Measurements from ENCODE around the gene PLEKHG4B.
A peak's percentile ranks its signal among the peaks of the same experiment; 100 is the strongest.

The PLEKHG4B gene

DNA sequence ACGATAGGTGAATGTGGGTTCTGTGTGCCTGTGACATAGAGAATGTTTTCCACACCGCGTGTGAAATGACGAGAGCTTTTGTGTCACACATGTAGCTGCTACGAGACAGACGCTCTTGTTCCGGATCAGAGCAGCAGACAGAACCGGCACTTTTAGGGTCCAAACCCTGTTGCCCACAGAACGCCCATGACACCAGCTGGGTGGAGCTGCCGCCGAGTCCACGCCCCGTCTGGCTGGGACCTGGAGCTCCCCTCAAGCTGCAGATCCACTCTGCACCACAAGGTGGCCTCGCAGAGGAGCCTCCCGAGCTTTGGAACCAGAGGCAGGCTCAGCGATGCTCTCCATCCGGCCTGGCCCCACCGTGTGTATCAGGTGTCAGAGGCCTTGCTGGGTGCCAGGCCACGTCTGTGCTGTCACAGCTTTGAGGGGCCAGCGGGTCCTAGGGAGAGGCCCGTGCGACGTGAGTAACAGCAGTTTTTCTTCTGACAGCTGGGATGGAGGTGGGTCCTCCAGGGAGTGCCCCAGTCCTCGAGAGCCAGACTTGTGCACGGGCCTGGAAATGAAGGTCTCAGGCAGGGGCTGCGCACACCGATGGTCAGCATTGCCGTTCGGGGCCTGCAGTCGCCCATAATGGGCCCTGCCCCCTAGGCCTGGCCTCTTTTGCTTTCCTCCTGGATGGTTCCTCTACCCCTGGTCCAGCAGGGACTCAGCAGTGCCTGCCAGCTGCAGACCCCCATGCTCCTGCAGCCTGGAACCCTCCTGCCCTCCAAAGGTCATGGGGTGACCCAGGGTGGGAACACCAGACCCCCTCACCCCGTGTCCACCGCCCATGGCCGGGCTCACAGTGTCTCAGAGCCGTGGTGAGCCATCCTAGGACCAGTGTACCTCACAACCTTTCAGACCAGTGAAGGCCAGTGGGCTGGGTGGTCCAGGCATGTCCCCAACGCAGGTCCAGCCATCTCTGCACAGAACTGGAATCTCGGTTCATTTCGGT, 96.8 kb downstream of the PLEKHG4B start:
- Mint-ChIP-seq H3K36me3 (no peaks in the 10 kb centered on the region), H3K9me3 (no peaks in the 10 kb centered on the region), H3K4me1 (peaks cover 11% of the 10 kb centered on the region), H3K27ac (no peak overlapping the region), H3K27me3 (peaks cover 9% of the 10 kb centered on the region), H3K4me3 (peak overlapping the region; percentile 64)
- ATAC-seq (ENCODE audit: low read depth) (peak; percentile 93), DNase-seq (ENCODE audit: low spot score in 2 of 2) (peak; percentile 82 to 87)

GRCh38 chr5:189486-189885, 97.5 kb downstream of the PLEKHG4B start:
- no peak overlapping the region for H3K27ac Mint-ChIP-seq
- H3K4me1 Mint-ChIP-seq = peaks cover 11% of the 10 kb centered on the region
- H3K27me3 Mint-ChIP-seq = peaks cover 9% of the 10 kb centered on the region
- H3K9me3 Mint-ChIP-seq = no peaks in the 10 kb centered on the region
- DNase-seq (ENCODE audit: low spot score in 2 of 2) (no peak), ATAC-seq (ENCODE audit: low read depth) (no peak)
- H3K4me3 Mint-ChIP-seq = no peak overlapping the region
- no peaks in the 10 kb centered on the region for H3K36me3 Mint-ChIP-seq

DNA sequence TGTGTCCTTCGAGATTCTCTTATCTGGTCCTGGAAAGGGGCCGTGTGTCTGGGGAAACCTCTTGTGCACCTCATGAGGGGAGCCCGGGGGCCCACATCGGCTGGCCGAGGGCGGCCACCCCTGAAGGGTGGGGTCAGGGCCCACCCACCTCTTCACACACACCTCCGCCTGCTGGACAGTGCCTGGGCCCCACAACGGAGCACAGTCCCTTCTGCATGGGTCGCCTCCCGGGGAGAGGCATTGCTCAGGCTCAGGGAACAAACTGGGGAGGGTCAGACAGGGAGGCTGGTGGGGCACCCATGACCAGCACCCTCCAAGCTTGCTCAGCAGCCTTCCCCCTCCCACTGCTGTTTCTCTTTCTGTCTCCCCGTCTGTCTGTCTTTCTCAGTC, 98.0 kb downstream of the PLEKHG4B start:
- ATAC-seq (ENCODE audit: low read depth) = no peak
- H3K4me1 Mint-ChIP-seq = peaks cover 11% of the 10 kb centered on the region
- DNase-seq (ENCODE audit: low spot score in 2 of 2) = no peak
- H3K36me3 Mint-ChIP-seq = no peaks in the 10 kb centered on the region
- H3K9me3 Mint-ChIP-seq = no peaks in the 10 kb centered on the region
- H3K4me3 Mint-ChIP-seq = no peak overlapping the region
- H3K27ac Mint-ChIP-seq = no peak overlapping the region
- peaks cover 9% of the 10 kb centered on the region for H3K27me3 Mint-ChIP-seq

GRCh38 chr5:190366-191035, 98.5 kb downstream of the PLEKHG4B start:
- H3K4me3 Mint-ChIP-seq = no peak overlapping the region

DNA sequence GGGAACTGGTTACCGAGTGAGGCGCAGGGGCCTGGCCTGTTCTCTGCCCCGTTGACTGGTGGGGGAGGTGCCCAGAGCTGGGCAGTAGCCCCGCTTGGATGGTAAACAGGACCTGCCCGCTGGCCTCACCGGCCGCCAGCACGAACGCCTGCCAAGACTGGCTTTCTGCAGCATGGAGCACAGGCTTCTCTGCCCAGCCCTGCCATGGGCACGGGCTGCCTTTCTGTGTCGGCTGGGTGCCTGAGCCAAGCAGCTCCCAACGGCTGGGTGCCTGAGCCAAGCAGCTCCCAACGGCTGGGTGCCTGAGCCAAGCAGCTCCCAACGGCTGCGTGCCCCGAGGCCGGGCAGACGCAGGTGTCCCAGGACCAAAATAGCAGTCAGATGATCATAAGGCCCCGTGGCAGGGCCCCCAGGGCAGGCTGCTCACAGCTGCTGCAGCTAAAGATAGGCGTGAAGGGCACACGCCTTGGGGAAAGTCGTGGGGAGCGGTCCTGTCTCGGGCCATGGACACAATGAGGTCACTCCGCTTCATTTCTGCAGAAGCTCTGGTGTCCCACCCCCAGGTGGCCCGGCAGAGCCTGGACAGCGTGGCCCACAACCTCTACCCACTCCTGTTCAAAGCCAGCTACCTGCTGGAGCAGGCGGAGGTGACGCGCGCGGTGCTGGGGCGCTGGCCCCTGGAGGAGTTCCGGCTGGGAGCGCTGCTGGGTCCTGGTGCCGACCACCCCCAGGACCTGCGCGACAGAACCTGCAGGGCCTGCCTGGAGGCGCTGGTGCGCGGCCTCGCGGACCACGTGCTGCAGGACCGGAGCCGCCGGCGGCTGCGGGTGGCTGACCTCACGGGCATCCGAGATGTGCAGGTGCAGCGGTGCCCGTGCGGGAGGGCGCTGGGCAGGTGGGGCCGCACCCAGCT, 99.3 kb downstream of the PLEKHG4B start, which contains the start of gene LRRC14B:
Gene LRRC14B, plus strand, starts transcription at position 460 of the 913 bp plus-strand sequence. Its CDS starts 44 bp downstream, at position 504.
- Mint-ChIP-seq H3K4me1 (peaks cover 11% of the 10 kb centered on the region), H3K4me3 (peak within 1 kb of the TSS; percentile 56), H3K27ac (no peak within 1 kb of the TSS), H3K36me3 (no peaks in the 10 kb centered on the region), H3K9me3 (no peaks in the 10 kb centered on the region), H3K27me3 (peaks cover 9% of the 10 kb centered on the region)
- DNase-seq (ENCODE audit: low spot score in 2 of 2) = peak in 1 of 2 donors; percentile 25
- ATAC-seq (ENCODE audit: low read depth) = peak; percentile 14

More at GRCh38 chr5:190366-191035, 98.5 kb downstream of the PLEKHG4B start:
- Mint-ChIP-seq H3K36me3 (no peaks in the 10 kb centered on the region), H3K9me3 (no peaks in the 10 kb centered on the region), H3K27ac (no peak overlapping the region), H3K27me3 (peaks cover 9% of the 10 kb centered on the region), H3K4me1 (peaks cover 11% of the 10 kb centered on the region)
- ATAC-seq (ENCODE audit: low read depth) (no peak), DNase-seq (ENCODE audit: low spot score in 2 of 2) (no peak)

GRCh38 chr5:191949-192690, 100.2 kb downstream of the PLEKHG4B start:
- no peak for ATAC-seq (ENCODE audit: low read depth)
- Mint-ChIP-seq H3K27ac (no peak overlapping the region), H3K36me3 (no peaks in the 10 kb centered on the region), H3K4me1 (peaks cover 11% of the 10 kb centered on the region), H3K4me3 (peak overlapping the region; percentile 56), H3K9me3 (no peaks in the 10 kb centered on the region), H3K27me3 (peaks cover 9% of the 10 kb centered on the region)
- no peak for DNase-seq (ENCODE audit: low spot score in 2 of 2)

GRCh38 chr5:192691-192969, 100.7 kb downstream of the PLEKHG4B start:
- Mint-ChIP-seq H3K27ac (no peak overlapping the region), H3K4me3 (no peak overlapping the region), H3K9me3 (no peaks in the 10 kb centered on the region), H3K36me3 (no peaks in the 10 kb centered on the region), H3K4me1 (peaks cover 11% of the 10 kb centered on the region), H3K27me3 (peaks cover 9% of the 10 kb centered on the region)
- ATAC-seq (ENCODE audit: low read depth) (no peak), DNase-seq (ENCODE audit: low spot score in 2 of 2) (no peak)

- no peak overlapping the region for H3K27ac Mint-ChIP-seq
- H3K4me3 Mint-ChIP-seq = no peak overlapping the region
- DNase-seq (ENCODE audit: low spot score in 2 of 2) (no peak), ATAC-seq (ENCODE audit: low read depth) (no peak)
- H3K4me1 Mint-ChIP-seq = peaks cover 9% of the 10 kb centered on the region
- no peaks in the 10 kb centered on the region for H3K36me3 Mint-ChIP-seq
- H3K9me3 Mint-ChIP-seq = no peaks in the 10 kb centered on the region
- peaks cover 9% of the 10 kb centered on the region for H3K27me3 Mint-ChIP-seq
Observed at GRCh38 chr5:192970-193831, 101.2 kb downstream of the PLEKHG4B start.

DNA sequence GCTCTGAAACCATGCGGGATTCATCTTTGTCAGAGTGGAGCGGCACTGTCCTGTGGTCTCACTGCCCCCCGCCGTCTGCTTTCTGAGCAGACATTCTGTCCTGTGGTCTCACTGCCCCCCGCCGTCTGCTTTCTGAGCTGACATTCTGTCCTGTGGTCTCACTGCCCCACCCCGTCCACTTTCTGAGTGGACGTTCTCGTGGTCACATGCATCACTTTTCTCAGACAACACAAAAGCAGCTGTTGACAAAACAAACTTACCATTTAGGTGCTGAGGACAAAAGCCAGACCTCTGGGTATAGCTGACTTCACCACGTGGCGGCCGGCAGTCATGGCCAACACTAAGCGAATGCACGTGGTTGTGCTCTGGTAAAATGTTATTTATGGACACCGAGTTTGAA, 102.1 kb downstream of the PLEKHG4B start:
- no peak for DNase-seq (ENCODE audit: low spot score in 2 of 2)
- no peak overlapping the region for H3K4me3 Mint-ChIP-seq
- no peaks in the 10 kb centered on the region for H3K9me3 Mint-ChIP-seq

DNA sequence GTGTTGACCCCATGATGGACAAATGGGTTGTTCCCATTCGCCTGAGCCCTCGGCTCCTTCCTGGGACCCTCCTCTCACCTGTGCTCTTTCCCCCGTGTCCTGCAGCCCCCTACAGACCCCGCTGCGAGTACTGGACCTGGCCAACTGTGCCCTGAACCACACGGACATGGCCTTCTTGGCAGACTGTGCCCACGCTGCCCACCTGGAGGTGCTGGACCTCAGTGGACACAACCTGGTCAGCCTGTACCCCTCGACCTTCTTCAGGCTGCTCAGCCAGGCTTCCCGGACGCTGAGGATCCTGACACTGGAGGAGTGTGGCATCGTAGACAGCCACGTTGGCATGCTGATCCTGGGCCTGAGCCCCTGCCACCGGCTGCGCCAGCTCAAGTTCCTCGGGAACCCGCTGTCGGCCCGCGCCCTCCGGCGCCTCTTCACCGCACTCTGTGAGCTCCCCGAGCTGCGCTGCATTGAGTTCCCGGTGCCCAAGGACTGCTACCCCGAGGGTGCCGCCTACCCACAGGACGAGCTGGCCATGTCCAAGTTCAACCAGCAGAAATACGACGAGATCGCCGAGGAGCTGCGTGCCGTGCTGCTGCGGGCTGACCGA, 102.7 kb downstream of the PLEKHG4B start:
- H3K9me3 Mint-ChIP-seq = no peaks in the 10 kb centered on the region
- peaks cover 4% of the 10 kb centered on the region for H3K4me1 Mint-ChIP-seq
- DNase-seq (ENCODE audit: low spot score in 2 of 2) (no peak), ATAC-seq (ENCODE audit: low read depth) (no peak)
- H3K27ac Mint-ChIP-seq = no peak overlapping the region
- H3K27me3 Mint-ChIP-seq = peaks cover 5% of the 10 kb centered on the region
- H3K36me3 Mint-ChIP-seq = no peaks in the 10 kb centered on the region
- H3K4me3 Mint-ChIP-seq = no peak overlapping the region

More for the DNA sequence above, 102.1 kb downstream of the PLEKHG4B start:
- peaks cover 5% of the 10 kb centered on the region for H3K27me3 Mint-ChIP-seq
- H3K27ac Mint-ChIP-seq = no peak overlapping the region
- no peak for ATAC-seq (ENCODE audit: low read depth)
- no peaks in the 10 kb centered on the region for H3K36me3 Mint-ChIP-seq
- H3K4me1 Mint-ChIP-seq = peaks cover 4% of the 10 kb centered on the region

DNA sequence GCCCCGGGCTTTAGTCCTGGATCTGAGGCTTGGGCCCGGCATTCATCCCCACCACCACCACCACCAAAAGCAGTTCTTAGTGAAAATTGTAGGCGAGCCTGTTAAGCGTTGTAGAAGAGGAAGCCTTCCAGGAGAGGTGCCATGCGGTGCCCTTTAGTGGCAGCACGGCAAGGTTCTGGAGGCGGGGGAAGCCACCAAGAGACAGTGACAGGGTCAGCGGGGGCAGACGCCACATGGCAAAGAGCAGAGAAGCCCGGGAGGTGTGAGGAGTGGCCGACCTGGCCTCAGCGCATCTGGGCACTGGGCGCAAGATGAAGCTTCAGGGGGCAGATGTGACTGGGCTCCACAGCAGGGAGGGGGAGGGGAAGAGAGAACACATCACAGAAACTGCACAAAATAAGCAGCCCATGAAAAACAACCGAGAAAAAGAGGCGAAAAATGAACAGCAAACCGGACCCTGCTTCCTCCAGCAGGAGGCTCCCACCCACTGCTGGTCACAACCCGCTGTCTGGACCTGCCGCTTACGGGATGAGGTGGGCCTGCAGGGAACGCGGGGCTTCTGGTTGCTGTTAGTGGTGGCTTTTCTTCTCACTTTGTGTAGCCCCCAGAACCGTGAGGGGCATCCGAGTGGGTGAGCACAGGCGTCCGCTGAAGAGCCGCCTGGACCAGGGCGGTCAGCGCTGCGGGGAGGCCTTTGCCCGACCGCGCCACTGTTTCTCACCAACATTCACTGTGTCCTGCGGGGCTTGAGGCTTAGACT, 103.6 kb downstream of the PLEKHG4B start:
- no peak for ATAC-seq (ENCODE audit: low read depth)

DNA sequence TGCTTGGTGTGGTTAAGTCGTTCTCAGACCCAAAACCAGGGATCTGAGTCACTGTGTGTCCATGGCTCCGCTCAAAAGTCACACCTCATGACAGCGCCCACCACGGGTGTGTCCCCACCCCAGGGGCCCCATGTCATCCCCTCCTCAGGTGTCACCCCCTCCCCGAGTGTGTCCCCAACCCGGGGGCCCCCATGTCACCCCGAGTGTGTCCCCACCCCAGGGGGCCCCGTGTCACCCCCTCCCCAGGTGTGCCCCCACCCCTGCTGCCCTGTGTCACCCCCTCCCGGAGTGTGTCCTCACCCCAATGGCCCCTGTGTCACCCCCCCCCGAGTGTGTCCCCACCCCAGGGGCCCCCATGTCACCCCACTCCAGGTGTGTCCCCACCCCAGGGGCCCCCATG, 104.4 kb downstream of the PLEKHG4B start:
- DNase-seq (ENCODE audit: low spot score in 2 of 2) (no peak), ATAC-seq (ENCODE audit: low read depth) (no peak)
- no peaks in the 10 kb centered on the region for H3K36me3 Mint-ChIP-seq
- H3K27me3 Mint-ChIP-seq = peaks cover 2% of the 10 kb centered on the region
- no peak overlapping the region for H3K4me3 Mint-ChIP-seq
- peaks cover 5% of the 10 kb centered on the region for H3K4me1 Mint-ChIP-seq
- no peaks in the 10 kb centered on the region for H3K9me3 Mint-ChIP-seq
- H3K27ac Mint-ChIP-seq = no peak overlapping the region

More for the DNA sequence above, 103.6 kb downstream of the PLEKHG4B start:
- DNase-seq (ENCODE audit: low spot score in 2 of 2) = no peak
- Mint-ChIP-seq H3K36me3 (no peaks in the 10 kb centered on the region), H3K27me3 (peaks cover 2% of the 10 kb centered on the region), H3K4me3 (no peak overlapping the region), H3K27ac (no peak overlapping the region), H3K4me1 (no peaks in the 10 kb centered on the region), H3K9me3 (no peaks in the 10 kb centered on the region)

All from memory B cell (primary cell).